ENCODE results near the gene ALDH4A1. TPM values are rescaled to one million over a fixed set of nuclear protein-coding genes. Genes with fewer than 3 reads are reported as not detected.
"Not testable (repeated sequence)": the region's sequence is repeated elsewhere in the genome, so short reads cannot be mapped to it uniquely, and the experiment has no call there.

The ALDH4A1 gene
- total RNA-seq, 1 donor: 28.6 TPM

GRCh38 chr1:18899363-18900049, 2.8 kb downstream of the ALDH4A1 start:
- no peak for TF ChIP-seq CTCF (IDR thresholded peaks at IDR 0.05; ENCODE audit: extremely low read depth, low read depth, low read length)
- no peak overlapping the region for H3K4me2 ChIP-seq (ENCODE audit: insufficient read depth, low read length)

GRCh38 chr1:18898567-18898966, 3.8 kb downstream of the ALDH4A1 start:
- DNase-seq (ENCODE audit: insufficient read length, low spot score, missing footprints): no peak
- no peak overlapping the region for H3K4me3 ChIP-seq (ENCODE audit: insufficient read depth, low read length)
- H3K4me2 ChIP-seq (ENCODE audit: insufficient read depth, low read length): no peak overlapping the region
- TF ChIP-seq CTCF (IDR thresholded peaks at IDR 0.05; ENCODE audit: extremely low read depth, low read depth, low read length): no peak
- H3K36me3 ChIP-seq (ENCODE audit: insufficient read depth, low read length): no peaks in the 10 kb centered on the region
- no peak overlapping the region for H2AFZ ChIP-seq (ENCODE audit: low read length)
- no peaks in the 10 kb centered on the region for H3K9me3 ChIP-seq (ENCODE audit: low read depth, low read length)
- no peaks in the 10 kb centered on the region for H3K79me2 ChIP-seq (ENCODE audit: insufficient read depth, low read length)
- H4K20me1 ChIP-seq (ENCODE audit: insufficient read depth, low read length): peaks cover 2% of the 10 kb centered on the region
- peaks cover 11% of the 10 kb centered on the region for H3K4me1 ChIP-seq (ENCODE audit: insufficient read depth, low read length)
- no peaks in the 10 kb centered on the region for H3K27me3 ChIP-seq (ENCODE audit: insufficient read depth, low read length)
- no peak overlapping the region for H3K27ac ChIP-seq (ENCODE audit: low read depth, low read length)

More at GRCh38 chr1:18899363-18900049, 2.8 kb downstream of the ALDH4A1 start:
- no peaks in the 10 kb centered on the region for H3K27me3 ChIP-seq (ENCODE audit: insufficient read depth, low read length)
- no peaks in the 10 kb centered on the region for H3K79me2 ChIP-seq (ENCODE audit: insufficient read depth, low read length)
- H4K20me1 ChIP-seq (ENCODE audit: insufficient read depth, low read length): peaks cover 2% of the 10 kb centered on the region
- H3K27ac ChIP-seq (ENCODE audit: low read depth, low read length): no peak overlapping the region
- no peak overlapping the region for H2AFZ ChIP-seq (ENCODE audit: low read length)
- H3K9me3 ChIP-seq (ENCODE audit: low read depth, low read length): no peaks in the 10 kb centered on the region
- H3K36me3 ChIP-seq (ENCODE audit: insufficient read depth, low read length): no peaks in the 10 kb centered on the region
- H3K4me1 ChIP-seq (ENCODE audit: insufficient read depth, low read length): peaks cover 12% of the 10 kb centered on the region
- DNase-seq (ENCODE audit: insufficient read length, low spot score, missing footprints): no peak
- no peak overlapping the region for H3K4me3 ChIP-seq (ENCODE audit: insufficient read depth, low read length)

DNA sequence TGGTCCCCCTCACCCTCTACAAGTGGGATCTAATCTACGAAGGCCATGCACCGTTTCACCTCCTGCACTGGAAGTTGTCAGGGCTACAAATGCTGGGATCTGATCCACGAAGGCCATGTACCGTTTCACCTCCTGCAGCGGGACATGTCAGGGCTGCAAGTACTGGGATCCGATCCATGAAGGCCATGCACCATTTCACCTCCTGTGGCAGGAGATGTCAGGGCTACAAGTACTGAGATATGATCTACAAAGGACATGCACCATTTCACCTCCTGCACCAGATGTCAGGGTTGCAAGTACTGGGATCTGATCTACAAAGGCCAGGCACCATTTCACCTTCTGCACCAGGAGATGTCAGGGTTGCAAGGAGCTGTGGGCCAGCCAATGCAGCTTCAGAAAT, 7.0 kb downstream of the ALDH4A1 start:
- TF ChIP-seq CTCF (IDR thresholded peaks at IDR 0.05; ENCODE audit: extremely low read depth, low read depth, low read length): no peak
- H3K79me2 ChIP-seq (ENCODE audit: insufficient read depth, low read length): no peaks in the 10 kb centered on the region

GRCh38 chr1:18893120-18893519, 9.2 kb downstream of the ALDH4A1 start:
- Histone ChIP-seq H3K27me3 (ENCODE audit: insufficient read depth, low read length) (no peaks in the 10 kb centered on the region), H3K4me2 (ENCODE audit: insufficient read depth, low read length) (no peak overlapping the region), H3K4me3 (ENCODE audit: insufficient read depth, low read length) (no peak overlapping the region), H3K4me1 (ENCODE audit: insufficient read depth, low read length) (peaks cover 22% of the 10 kb centered on the region), H3K27ac (ENCODE audit: low read depth, low read length) (no peak overlapping the region), H3K36me3 (ENCODE audit: insufficient read depth, low read length) (no peaks in the 10 kb centered on the region), H4K20me1 (ENCODE audit: insufficient read depth, low read length) (no peaks in the 10 kb centered on the region), H3K79me2 (ENCODE audit: insufficient read depth, low read length) (no peaks in the 10 kb centered on the region), H3K9me3 (ENCODE audit: low read depth, low read length) (no peaks in the 10 kb centered on the region), H2AFZ (ENCODE audit: low read length) (no peak overlapping the region)
- DNase-seq (ENCODE audit: insufficient read length, low spot score, missing footprints): peak; percentile 88
- TF ChIP-seq CTCF (IDR thresholded peaks at IDR 0.05; ENCODE audit: extremely low read depth, low read depth, low read length): no peak

More for the DNA sequence above, 7.0 kb downstream of the ALDH4A1 start:
- no peak overlapping the region for H3K4me2 ChIP-seq (ENCODE audit: insufficient read depth, low read length)
- no peaks in the 10 kb centered on the region for H4K20me1 ChIP-seq (ENCODE audit: insufficient read depth, low read length)
- H2AFZ ChIP-seq (ENCODE audit: low read length): no peak overlapping the region
- no peak overlapping the region for H3K4me3 ChIP-seq (ENCODE audit: insufficient read depth, low read length)
- peaks cover 22% of the 10 kb centered on the region for H3K4me1 ChIP-seq (ENCODE audit: insufficient read depth, low read length)
- no peaks in the 10 kb centered on the region for H3K36me3 ChIP-seq (ENCODE audit: insufficient read depth, low read length)
- H3K9me3 ChIP-seq (ENCODE audit: low read depth, low read length): no peaks in the 10 kb centered on the region
- no peak for DNase-seq (ENCODE audit: insufficient read length, low spot score, missing footprints)
- H3K27ac ChIP-seq (ENCODE audit: low read depth, low read length): no peak overlapping the region
- no peaks in the 10 kb centered on the region for H3K27me3 ChIP-seq (ENCODE audit: insufficient read depth, low read length)

- Histone ChIP-seq H2AFZ (ENCODE audit: low read length) (peak overlapping the region; percentile 87), H3K4me2 (ENCODE audit: insufficient read depth, low read length) (peak overlapping the region; percentile 9), H3K27ac (ENCODE audit: low read depth, low read length) (peak overlapping the region; percentile 84), H3K4me1 (ENCODE audit: insufficient read depth, low read length) (peaks cover 22% of the 10 kb centered on the region)
- H3K4me3 ChIP-seq (ENCODE audit: insufficient read depth, low read length); H4K20me1 ChIP-seq (ENCODE audit: insufficient read depth, low read length); H3K27me3 ChIP-seq (ENCODE audit: insufficient read depth, low read length); H3K79me2 ChIP-seq (ENCODE audit: insufficient read depth, low read length); H3K9me3 ChIP-seq (ENCODE audit: low read depth, low read length); H3K36me3 ChIP-seq (ENCODE audit: insufficient read depth, low read length): not testable (repeated sequence)
- DNase-seq (ENCODE audit: insufficient read length, low spot score, missing footprints): peak; percentile 76
Observed at GRCh38 chr1:18891858-18892257, 10.5 kb downstream of the ALDH4A1 start.

All from osteoblast (primary cell).